Natural killer cell treated with Interleukin-12 subunit alpha and Interleukin-12 subunit beta and Interleukin-15 and Interleukin-18, amount 100 ng/mL, for 72 hours (primary cell): Measurements from ENCODE around the gene RNF6. TPM values are rescaled to one million over a fixed set of nuclear protein-coding genes. Genes with fewer than 3 reads are reported as not detected.
"Not testable (repeated sequence)": the region's sequence is repeated elsewhere in the genome, so short reads cannot be mapped to it uniquely, and the experiment has no call there.

Experiments used
- ATAC-seq, 2 donors: fragments of 150-1000 bp; cut with Tn5 transposase in 1 of 2; sonication (Bioruptor Pico), chemical (Tn5 transposase) in 1 of 2; 2 replicates each; pipeline ENCODE4 v1.10.0; 2021
- DNase-seq: peaks from one replicate; pipeline ENCODE4 v3.0.0; 2022; ENCODE audit warnings: low spot score
- H3K27ac Mint-ChIP-seq, 2 donors: 1 replicate in 1 of 2; 2 replicates in 1 of 2; pipeline ENCODE4 v1.8.0; 2022; ENCODE audit warnings: mixed read lengths in 2 of 2, mild to moderate bottlenecking in 1 of 2, moderate library complexity in 1 of 2
- H3K27me3 Mint-ChIP-seq, 2 donors: 1 replicate in 1 of 2; 2 replicates in 1 of 2; pipeline ENCODE4 v1.8.0; 2022; ENCODE audit warnings: mixed read lengths in 2 of 2
- H3K36me3 Mint-ChIP-seq: one replicate; pipeline ENCODE4 v1.8.0; 2022; ENCODE audit warnings: mixed read lengths
- H3K4me1 Mint-ChIP-seq, 2 donors: 1 replicate in 1 of 2; 2 replicates in 1 of 2; pipeline ENCODE4 v1.8.0; 2022; ENCODE audit warnings: low read depth in 2 of 2, mixed read lengths in 2 of 2, mild to moderate bottlenecking in 1 of 2
- H3K4me3 Mint-ChIP-seq: one replicate; pipeline ENCODE4 v1.8.0; 2022; ENCODE audit warnings: mixed read lengths
- H3K9me3 Mint-ChIP-seq: 2 replicates; pipeline ENCODE4 v1.8.0; 2022; ENCODE audit warnings: mixed read lengths
- total RNA-seq, 2 donors: library from RNA; stranded (reverse); gene quantifications; one replicate each; pipeline ENCODE4 v1.2.3, GENCODE V29; 2022

RNF6 gene
- 10 to 100 TPM; 37.7 to 64.4 TPM for total RNA-seq

- H3K4me3 Mint-ChIP-seq, result peak within 1 kb of the TSS; percentile 100
- H3K27ac Mint-ChIP-seq, result peak within 1 kb of the TSS; percentile 90 to 100
- H3K9me3 Mint-ChIP-seq, result peaks cover 4% of the 10 kb centered on the region
- H3K4me1 Mint-ChIP-seq, result peaks cover 29 to 34% of the 10 kb centered on the region in 2 donors
- DNase-seq (peak; percentile 93), ATAC-seq (peak; percentile 97)
- H3K27me3 Mint-ChIP-seq, result peaks cover 7 to 9% of the 10 kb centered on the region in 2 donors
- peaks cover 18% of the 10 kb centered on the region for H3K36me3 Mint-ChIP-seq
Measured at GRCh38 chr13:26221721-26222519, at the start of gene RNF6. Gene RNF6 (minus strand): TSS chr13:26222314. CDS start chr13:26219649, 2,665 bp downstream.

DNA sequence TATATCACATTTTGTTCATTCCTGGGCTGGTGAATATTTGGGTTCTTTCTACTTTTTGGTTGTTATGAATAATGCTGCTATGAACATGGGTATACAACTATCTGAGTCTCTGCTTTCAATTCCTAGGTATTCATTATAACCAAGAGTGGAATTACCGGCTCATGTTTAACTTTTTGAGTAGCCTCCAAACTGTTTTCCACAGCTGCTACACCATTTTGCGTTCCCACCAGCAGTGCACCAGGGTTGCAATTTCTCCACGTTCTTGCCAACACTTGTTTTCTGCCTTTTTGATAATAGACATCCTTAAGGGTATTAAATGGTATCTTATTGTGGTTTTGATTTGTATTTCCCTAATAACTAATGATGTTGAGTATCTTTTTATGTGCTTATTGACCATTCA is 48.6 kb upstream of the RNF6 start:
- no peaks in the 10 kb centered on the region for H3K9me3 Mint-ChIP-seq
- no peak for DNase-seq

DNA sequence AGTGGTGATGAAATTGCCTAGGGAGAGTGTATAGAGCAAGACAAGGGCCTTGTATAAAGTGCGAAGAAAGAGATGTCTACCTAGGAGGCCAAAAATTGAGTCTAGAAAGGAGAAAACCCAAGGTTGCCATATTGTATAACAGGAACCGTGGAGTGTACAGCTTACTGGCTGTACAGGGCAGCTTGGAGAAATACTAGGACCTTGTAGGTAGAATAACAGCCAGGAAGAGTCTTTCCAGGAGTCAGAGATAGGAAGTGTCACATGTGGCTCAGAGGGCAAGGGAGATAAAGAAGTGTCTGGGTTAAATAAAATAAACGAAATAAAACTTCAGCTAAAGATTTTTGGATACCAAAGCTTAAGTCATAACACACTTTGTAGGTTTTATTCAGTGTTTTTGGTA is 44.2 kb upstream of the RNF6 start:
- no peaks in the 10 kb centered on the region for H3K36me3 Mint-ChIP-seq
- ATAC-seq, result no peak
- DNase-seq, result no peak
- H3K27ac Mint-ChIP-seq, result no peak overlapping the region
- no peaks in the 10 kb centered on the region for H3K27me3 Mint-ChIP-seq
- peaks cover 27 to 44% of the 10 kb centered on the region in 2 donors for H3K4me1 Mint-ChIP-seq
- no peaks in the 10 kb centered on the region for H3K9me3 Mint-ChIP-seq
- H3K4me3 Mint-ChIP-seq, result no peak overlapping the region

More for the DNA sequence above, 48.6 kb upstream of the RNF6 start:
- H3K4me1 Mint-ChIP-seq, result peaks cover 20 to 32% of the 10 kb centered on the region in 2 donors
- H3K36me3 Mint-ChIP-seq, result no peaks in the 10 kb centered on the region
- no peak overlapping the region for H3K4me3 Mint-ChIP-seq
- no peak overlapping the region for H3K27ac Mint-ChIP-seq
- H3K27me3 Mint-ChIP-seq, result no peaks in the 10 kb centered on the region
- ATAC-seq, result no peak

DNA sequence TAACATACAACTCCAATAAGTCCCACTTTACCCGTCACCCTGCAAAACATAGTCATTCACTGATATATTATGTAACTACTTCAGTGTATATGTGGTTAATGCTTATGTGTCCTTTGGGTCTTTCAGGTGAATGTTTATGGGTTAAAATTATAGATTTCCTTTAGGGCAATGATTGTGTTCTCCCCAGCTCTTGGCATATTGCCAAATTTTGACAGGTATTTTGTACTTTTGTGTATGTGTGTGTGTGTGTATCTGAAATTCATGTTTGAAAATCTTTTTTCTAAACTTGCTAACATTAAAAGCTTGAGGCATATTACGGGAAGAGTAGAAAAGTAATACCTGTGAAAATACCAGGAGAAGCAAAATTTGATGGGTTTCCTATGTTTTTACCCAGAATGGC is 40.0 kb upstream of the RNF6 start:
- no peaks in the 10 kb centered on the region for H3K36me3 Mint-ChIP-seq
- peaks cover 26 to 39% of the 10 kb centered on the region in 2 donors for H3K4me1 Mint-ChIP-seq
- H3K9me3 Mint-ChIP-seq, result no peaks in the 10 kb centered on the region
- H3K27me3 Mint-ChIP-seq, result no peaks in the 10 kb centered on the region
- ATAC-seq (no peak), DNase-seq (no peak)
- no peak overlapping the region for H3K27ac Mint-ChIP-seq
- H3K4me3 Mint-ChIP-seq, result no peak overlapping the region

- H3K9me3 Mint-ChIP-seq, result no peaks in the 10 kb centered on the region
- peaks cover 25 to 37% of the 10 kb centered on the region in 2 donors for H3K4me1 Mint-ChIP-seq
- DNase-seq (no peak), ATAC-seq (no peak)
- no peaks in the 10 kb centered on the region for H3K27me3 Mint-ChIP-seq
- H3K36me3 Mint-ChIP-seq, result no peaks in the 10 kb centered on the region
- no peak overlapping the region for H3K4me3 Mint-ChIP-seq
- no peak overlapping the region for H3K27ac Mint-ChIP-seq
Measured at GRCh38 chr13:26259634-26260033, 37.5 kb upstream of the RNF6 start.

- H3K9me3 Mint-ChIP-seq, result no peaks in the 10 kb centered on the region
- peaks cover 26 to 38% of the 10 kb centered on the region in 2 donors for H3K4me1 Mint-ChIP-seq
- no peaks in the 10 kb centered on the region for H3K27me3 Mint-ChIP-seq
- H3K27ac Mint-ChIP-seq, result no peak overlapping the region
- ATAC-seq (no peak), DNase-seq (no peak)
- peaks cover 7% of the 10 kb centered on the region for H3K36me3 Mint-ChIP-seq
- H3K4me3 Mint-ChIP-seq, result no peak overlapping the region
Measured at GRCh38 chr13:26257049-26257448, 34.9 kb upstream of the RNF6 start.

GRCh38 chr13:26255691-26256277 is 33.7 kb upstream of the RNF6 start:
- Mint-ChIP-seq H3K4me1 (peaks cover 23 to 36% of the 10 kb centered on the region in 2 donors), H3K9me3 (no peaks in the 10 kb centered on the region), H3K27me3 (peaks cover 0 to 1% of the 10 kb centered on the region in 2 donors), H3K27ac (peak overlapping the region in 1 of 2 donors; percentile 90), H3K4me3 (peak overlapping the region; percentile 89), H3K36me3 (peaks cover 7% of the 10 kb centered on the region)
- ATAC-seq (no peak), DNase-seq (no peak)

GRCh38 chr13:26255115-26255514 is 33.0 kb upstream of the RNF6 start:
- peak overlapping the region; percentile 90 to 94 for H3K27ac Mint-ChIP-seq
- peaks cover 0 to 2% of the 10 kb centered on the region in 2 donors for H3K27me3 Mint-ChIP-seq
- DNase-seq (no peak), ATAC-seq (no peak)
- peaks cover 7% of the 10 kb centered on the region for H3K36me3 Mint-ChIP-seq
- H3K9me3 Mint-ChIP-seq, result no peaks in the 10 kb centered on the region
- peak overlapping the region; percentile 89 for H3K4me3 Mint-ChIP-seq
- H3K4me1 Mint-ChIP-seq, result peaks cover 23 to 36% of the 10 kb centered on the region in 2 donors

DNA sequence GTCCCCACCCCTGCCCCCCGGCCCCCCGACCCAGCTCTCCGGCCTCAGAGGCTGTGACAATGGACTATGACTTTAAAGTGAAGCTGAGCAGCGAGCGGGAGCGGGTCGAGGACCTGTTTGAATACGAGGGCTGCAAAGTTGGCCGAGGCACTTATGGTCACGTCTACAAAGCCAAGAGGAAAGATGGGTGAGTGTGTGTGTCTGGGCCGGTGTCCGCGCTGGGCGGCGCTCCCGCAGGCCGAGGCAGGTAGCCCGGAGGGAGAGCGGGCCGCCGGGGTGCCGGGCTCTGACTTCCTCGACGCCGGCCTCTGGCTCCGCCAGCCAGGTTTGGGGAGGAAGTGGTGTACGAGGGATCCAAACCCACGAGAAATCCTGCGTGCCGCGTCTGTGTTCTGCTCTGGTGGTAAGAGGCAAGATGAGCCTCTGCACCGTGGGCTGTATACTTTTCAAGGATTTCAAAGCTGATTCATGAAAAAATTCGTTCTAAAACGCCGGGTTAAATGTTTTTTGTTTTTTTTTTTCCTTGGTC is 32.5 kb upstream of the RNF6 start:
- Mint-ChIP-seq H3K9me3 (no peaks in the 10 kb centered on the region), H3K27ac (peak overlapping the region; percentile 90 to 94), H3K4me3 (peak overlapping the region; percentile 89), H3K36me3 (peaks cover 7% of the 10 kb centered on the region), H3K4me1 (peaks cover 23 to 34% of the 10 kb centered on the region in 2 donors), H3K27me3 (peaks cover 0 to 2% of the 10 kb centered on the region in 2 donors)
- DNase-seq (peak; percentile 67), ATAC-seq (peak; percentile 59 to 60)

DNA sequence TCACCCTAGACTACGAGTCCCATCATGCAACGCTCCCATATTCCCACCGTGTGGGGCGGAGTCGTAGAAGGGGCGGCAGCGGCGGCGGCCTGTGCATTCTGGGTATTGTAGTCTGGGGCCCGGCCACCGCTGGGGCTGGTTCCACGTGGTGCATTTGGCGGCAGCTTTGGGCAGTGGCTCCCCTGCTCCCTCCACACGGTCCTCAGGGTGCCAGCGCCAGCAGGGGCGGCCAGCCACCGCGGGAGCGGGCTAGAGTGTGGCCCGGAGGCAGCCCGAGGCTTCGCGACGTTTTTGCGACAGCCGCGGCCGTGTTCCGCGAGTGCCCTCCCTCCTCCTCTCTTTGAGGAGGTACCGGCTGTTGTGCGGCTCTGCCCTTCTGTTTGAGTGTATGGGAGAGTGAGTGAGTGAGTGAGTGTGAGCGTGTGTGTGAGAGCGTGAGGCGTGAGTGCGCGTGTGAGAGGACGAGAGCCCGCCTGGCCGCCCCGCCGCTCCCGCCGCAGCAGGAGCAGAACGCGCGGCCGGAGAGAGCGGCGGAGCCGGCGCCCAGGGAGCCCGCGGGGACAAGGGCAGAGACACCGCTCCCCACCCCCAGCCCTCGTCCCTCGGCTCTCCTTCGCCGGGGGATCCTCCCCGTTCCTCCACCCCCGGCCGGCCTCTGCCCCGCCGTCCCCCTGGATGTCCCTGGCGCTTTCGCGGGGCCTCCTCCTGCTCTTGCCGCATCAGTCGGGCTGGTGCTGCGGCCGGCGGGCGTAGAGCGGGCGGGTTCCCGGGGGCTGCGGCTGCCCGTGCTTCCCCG is 31.9 kb upstream of the RNF6 start, which contains the start of gene CDK8:
CDK8 (plus strand) TSS at position 343 of the 796 bp plus-strand sequence. CDS start 513 bp downstream, outside the sequence.
- Mint-ChIP-seq H3K27ac (peak within 1 kb of the TSS; percentile 90 to 94), H3K4me1 (peaks cover 23 to 31% of the 10 kb centered on the region in 2 donors), H3K36me3 (peaks cover 7% of the 10 kb centered on the region), H3K4me3 (peak within 1 kb of the TSS; percentile 98), H3K9me3 (no peaks in the 10 kb centered on the region), H3K27me3 (peaks cover 0 to 2% of the 10 kb centered on the region in 2 donors)
- DNase-seq (peak; percentile 90), ATAC-seq (peak; percentile 94 to 96)

- Mint-ChIP-seq H3K4me1 (peaks cover 23 to 31% of the 10 kb centered on the region in 2 donors), H3K36me3 (peaks cover 7% of the 10 kb centered on the region), H3K27ac (peak overlapping the region; percentile 90 to 94), H3K9me3 (no peaks in the 10 kb centered on the region), H3K4me3 (peak overlapping the region; percentile 98), H3K27me3 (peaks cover 0 to 2% of the 10 kb centered on the region in 2 donors)
- DNase-seq (no peak), ATAC-seq (no peak)
Measured at GRCh38 chr13:26253262-26253786, 31.2 kb upstream of the RNF6 start.

DNA sequence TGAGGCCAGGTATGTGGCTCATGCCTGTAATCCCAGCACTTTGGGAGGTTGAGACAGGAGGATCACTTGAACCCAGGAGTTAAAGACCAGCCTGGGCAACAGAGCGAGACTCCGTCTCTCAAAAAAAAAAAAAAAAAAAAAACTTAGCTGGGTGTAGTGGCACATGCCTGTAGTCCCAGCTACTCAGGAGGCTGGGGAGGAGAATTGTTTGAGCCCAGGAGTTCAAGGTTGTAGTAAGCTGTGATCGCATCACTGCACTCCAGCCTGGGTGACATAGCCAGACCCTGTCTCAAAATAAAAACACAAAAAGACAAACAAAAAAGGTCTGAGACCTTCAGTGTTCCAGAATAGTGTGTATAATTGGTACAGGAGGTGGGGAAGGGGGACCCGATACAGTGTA is 29.9 kb upstream of the RNF6 start:
- not testable (repeated sequence) for ATAC-seq, H3K36me3 Mint-ChIP-seq, H3K27ac Mint-ChIP-seq, DNase-seq, H3K4me3 Mint-ChIP-seq, H3K27me3 Mint-ChIP-seq, H3K9me3 Mint-ChIP-seq
- peaks cover 17 to 24% of the 10 kb centered on the region in 2 donors for H3K4me1 Mint-ChIP-seq

GRCh38 chr13:26249551-26249950 is 27.4 kb upstream of the RNF6 start:
- ATAC-seq (no peak), DNase-seq (no peak)
- H3K9me3 Mint-ChIP-seq, result no peaks in the 10 kb centered on the region
- peaks cover 0 to 5% of the 10 kb centered on the region in 2 donors for H3K27me3 Mint-ChIP-seq
- H3K4me1 Mint-ChIP-seq, result peaks cover 3 to 8% of the 10 kb centered on the region in 2 donors
- no peak overlapping the region for H3K4me3 Mint-ChIP-seq
- H3K36me3 Mint-ChIP-seq, result peaks cover 7% of the 10 kb centered on the region
- H3K27ac Mint-ChIP-seq, result no peak overlapping the region
